A549 (cell line): ENCODE results near the gene SERINC3. TPM values are rescaled to one million over a fixed set of nuclear protein-coding genes. Genes with fewer than 3 reads are reported as not detected.

Experiments
- ATAC-seq, 2 experiments: fragments of 200-7000 bp in 1 of 2; fragments of >200 bp in 1 of 2; cut with Nextera tagmentation in 1 of 2; cut with Tn5 transposase in 1 of 2; 3 replicates each; pipeline versions ENCODE4 v1.8.0 to v1.9.1; 2018 to 2020; ENCODE audit warnings: mild to moderate bottlenecking in 1 of 2, moderate library complexity in 1 of 2
- CTCF ChIA-PET: fragments of 300-600 bp; sonication (Branson Sonifier 250); formaldehyde crosslinking; extraction: SDS; loops from one replicate; lab custom pipeline; 2021; ENCODE audit warnings: antibody characterized with exemption, inconsistent platforms; lab: Yijun Ruan, JAX
- POLR2A ChIA-PET: fragments of 350-600 bp; formaldehyde crosslinking; extraction: SDS; loops from one replicate; lab custom pipeline; 2021; ENCODE audit warnings: antibody characterized with exemption, inconsistent platforms; lab: Yijun Ruan, JAX
- DNase-seq, 2 experiments: peaks; one replicate each; pipeline versions ENCODE4 v3.0.0 to v3.0.0-alpha.2; 2011 to 2016; ENCODE audit warnings: low read depth in 1 of 2, low spot score in 1 of 2
- FAIRE-seq: peaks from 2 replicates; lab custom pipeline; 2011; peaks lifted over from hg19 to GRCh38; lab: Jason Lieb, UNC
- H3K27ac ChIP-seq, 2 experiments: fragments of >200 bp; sonication (Bioruptor Twin); formaldehyde crosslinking; 3 replicates each; pipeline ENCODE4 v1.5.1; 2016 to 2017
- H3K4me1 ChIP-seq: fragments of >200 bp; sonication (Bioruptor Twin); formaldehyde crosslinking; 3 replicates; pipeline ENCODE4 v1.6.1; 2016
- H3K4me2 ChIP-seq: fragments of >200 bp; sonication (Bioruptor Twin); formaldehyde crosslinking; 3 replicates; pipeline ENCODE4 v1.6.1; 2016
- H3K4me3 ChIP-seq: fragments of >200 bp; sonication (Bioruptor Twin); formaldehyde crosslinking; 3 replicates; pipeline ENCODE4 v1.5.1; 2016
- H3K9me3 ChIP-seq: fragments of >200 bp; sonication (Bioruptor Twin); formaldehyde crosslinking; 3 replicates; pipeline ENCODE4 v1.6.1; 2016
- BCL3 ChIP-seq: fragments of >200 bp; sonication (Bioruptor Twin); formaldehyde crosslinking; IDR thresholded peaks from 3 replicates; pipeline ENCODE4 v1.6.1; 2016
- BHLHE40 ChIP-seq: IDR thresholded peaks from 2 replicates; pipeline ENCODE4 v1.6.1; 2012; ENCODE audit warnings: low read depth, low read length, inconsistent platforms
- EHF ChIP-seq: fragments of 250-450 bp; sonication (Bioruptor Pico); IDR thresholded peaks from 2 replicates; pipeline ENCODE4 v1.5.0; 2020; ENCODE audit warnings: mild to moderate bottlenecking
- EP300 ChIP-seq, 2 experiments: fragments of >200 bp; sonication (Bioruptor Twin); formaldehyde crosslinking; IDR thresholded peaks; 2 replicates in 1 of 2; 3 replicates in 1 of 2; pipeline ENCODE4 v1.6.1; 2016 to 2017
- FOSL2 ChIP-seq, 2 experiments: fragments of 450-650 bp in 1 of 2; fragments of >200 bp in 1 of 2; sonication (Bioruptor Twin) in 1 of 2; formaldehyde crosslinking; IDR thresholded peaks; 2 replicates each; pipeline versions ENCODE4 v1.5.0 to v1.6.1; 2016 to 2020; ENCODE audit warnings: mild to moderate bottlenecking in 1 of 2, moderate library complexity in 1 of 2
- FOXS1 ChIP-seq: fragments of 250-450 bp; sonication (Bioruptor Pico); IDR thresholded peaks from 2 replicates; pipeline ENCODE4 v1.5.0; 2020; ENCODE audit warnings: mild to moderate bottlenecking, moderate library complexity
- HEYL ChIP-seq: fragments of 250-450 bp; sonication (Bioruptor Pico); IDR thresholded peaks from 2 replicates; pipeline ENCODE4 v1.8.0; 2021; ENCODE audit warnings: mild to moderate bottlenecking, moderate library complexity
- JUN ChIP-seq, 2 experiments: fragments of >200 bp; sonication (Bioruptor Twin); formaldehyde crosslinking; IDR thresholded peaks; 2 replicates in 1 of 2; 3 replicates in 1 of 2; pipeline ENCODE4 v1.6.1; 2016 to 2017
- MYC ChIP-seq: IDR thresholded peaks from 2 replicates; pipeline ENCODE4 v1.6.1; 2012; ENCODE audit warnings: mild to moderate bottlenecking, inconsistent platforms, low read length, improper control_type of control experiment, borderline replicate concordance
- PHF8 ChIP-seq: fragments of 200-600 bp; sonication (generic); IDR thresholded peaks from 2 replicates; pipeline ENCODE4 v1.6.1; 2016; ENCODE audit warnings: low read depth, mild to moderate bottlenecking, antibody characterized with exemption, moderate library complexity, borderline replicate concordance
- POLR2A ChIP-seq: IDR thresholded peaks from 2 replicates; pipeline ENCODE4 v1.6.1; 2012; ENCODE audit warnings: mild to moderate bottlenecking, low read length
- POLR2AphosphoS2 ChIP-seq: conservative IDR thresholded peaks from 2 replicates; pipeline ENCODE4 v1.6.1; 2012; ENCODE audit warnings: low read length, improper control_type of control experiment, inconsistent platforms
- RAD21 ChIP-seq, 2 experiments: fragments of >200 bp in 1 of 2; sonication (Bioruptor Twin) in 1 of 2; formaldehyde crosslinking in 1 of 2; IDR thresholded peaks in 1 of 2; conservative IDR thresholded peaks in 1 of 2; 2 replicates in 1 of 2; 3 replicates in 1 of 2; pipeline ENCODE4 v1.6.1; 2012 to 2018; ENCODE audit warnings: inconsistent platforms in 1 of 2
- SMC3 ChIP-seq: fragments of >200 bp; sonication (Bioruptor Twin); formaldehyde crosslinking; IDR thresholded peaks from 3 replicates; pipeline ENCODE4 v1.6.1; 2018; ENCODE audit warnings: inconsistent platforms
- SREBF2 ChIP-seq: fragments of 450-650 bp; IDR thresholded peaks from 2 replicates; pipeline ENCODE4 v1.6.1; 2014; ENCODE audit warnings: mild to moderate bottlenecking, moderate library complexity
- TP53 ChIP-seq: fragments of 250-450 bp; sonication (Bioruptor Pico); IDR thresholded peaks from 2 replicates; pipeline ENCODE4 v1.5.0; 2021; ENCODE audit warnings: mild to moderate bottlenecking, moderate library complexity
- ZSCAN20 ChIP-seq: fragments of 250-450 bp; sonication (Bioruptor Pico); IDR thresholded peaks from 2 replicates; pipeline ENCODE4 v1.8.0; 2022; ENCODE audit warnings: mild to moderate bottlenecking, moderate library complexity
- WGBS: methylation state at CpG from one replicate; pipeline ENCODE4 v1.1.6; 2017; ENCODE audit errors: missing lambda C conversion rate; 5-methylcytosine and 5-hydroxymethylcytosine counted together
- polyA plus RNA-seq, 4 experiments: library from polyadenylated mRNA; depleted of rRNA in 3 of 4; stranded (reverse); fragments of >200 nt; fragmentation: RNase III in 1 of 4; extraction: RNeasy Plus Mini Kit Qiagen cat#74134 plus additional on column Dnase treatment in 1 of 4; gene quantifications; 2 replicates in 3 of 4; 3 replicates in 1 of 4; pipeline ENCODE4 v1.2.3, GENCODE V29; 2011 to 2017
- TF ChIP-seq, protein P1 (sequence below): fragments of 200-600 bp; sonication (generic); IDR thresholded peaks from 2 replicates; pipeline ENCODE4 v1.6.1; 2016; ENCODE audit warnings: antibody characterized with exemption, mild to moderate bottlenecking, moderate library complexity

The SERINC3 gene
- polyA plus RNA-seq, 2 of the 4 experiments (the other 2 are of a cell fraction), result 62.9 to 159 TPM

- TF ChIP-seq PHF8, result no peak
- TF ChIP-seq BHLHE40, result no peak
- TF ChIP-seq, all 56 proteins: peak for 0
These were observed 36.6 kb downstream of the SERINC3 start (continued) for GRCh38 chr20:44485078-44485829.

DNA sequence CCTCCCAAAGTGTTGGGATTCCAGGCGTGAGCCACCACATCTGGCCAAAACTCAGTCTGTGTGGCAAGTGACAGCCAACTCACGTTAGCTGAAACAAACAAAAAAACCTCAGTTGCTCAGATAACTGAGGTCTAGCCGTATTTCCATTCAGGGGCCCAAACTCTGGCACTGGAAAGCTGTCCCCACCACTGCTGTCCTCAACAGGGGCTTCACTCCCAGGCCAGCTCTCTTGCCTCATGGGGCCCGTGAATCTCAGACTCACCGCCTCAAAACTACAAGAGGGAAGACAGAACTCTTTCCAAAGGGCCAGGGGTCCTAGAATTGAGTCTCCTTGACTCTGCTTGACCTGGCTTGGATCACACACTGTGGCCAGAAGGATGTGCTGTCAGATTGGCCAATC lies 38.8 kb downstream of the SERINC3 start:
- ChIA-PET CTCF (interaction anchor here (1.7 to 2.3 kb wide), 2 partner anchors 125 to 127 kb away, joined by 7 to 8 read pairs; no protein-coding TSS in a partner anchor), POLR2A (no interaction called here)
- FAIRE-seq, result no peak
- Histone ChIP-seq H3K4me2 (no peak overlapping the region), H3K4me3 (no peak overlapping the region), H3K9me3 (no peaks in the 10 kb centered on the region), H3K27ac (no peak overlapping the region), H3K4me1 (no peaks in the 10 kb centered on the region)
- no peak for ATAC-seq
- TF ChIP-seq TP53 (CRISPR knock-in tag) (no peak), PHF8 (no peak), EP300 (IDR thresholded peaks at IDR 0.05) (no peak), ZSCAN20 (CRISPR knock-in tag) (no peak), JUN (IDR thresholded peaks at IDR 0.05) (no peak), POLR2AphosphoS2 (no peak), SMC3 (no peak), RAD21 (conservative IDR thresholded peaks at IDR 0.05 in 1 of 2, IDR thresholded peaks at IDR 0.05 in 1 of 2) (no peak), FOXS1 (CRISPR knock-in tag) (no peak), MYC (no peak)
- WGBS, result 91% methylated on average over 5 of the region's 5 CpGs
- no peak for DNase-seq

- POLR2A ChIA-PET, result no interaction called here
- Histone ChIP-seq H3K9me3 (no peaks in the 10 kb centered on the region), H3K4me1 (peaks cover 3% of the 10 kb centered on the region; the same call in 2 of the 3 replicates), H3K4me2 (no peak overlapping the region), H3K27ac (no peak overlapping the region), H3K4me3 (no peak overlapping the region)
- CTCF ChIA-PET, result interaction anchor here (2.3 kb wide), 1 partner anchor 127 kb away, joined by 8 read pairs; no protein-coding TSS in a partner anchor
- 90% methylated on average over 6 of the region's 6 CpGs for WGBS
- TF ChIP-seq ZSCAN20 (CRISPR knock-in tag), result no peak
- no peak for TF ChIP-seq HEYL
- TF ChIP-seq FOSL2 (IDR thresholded peaks at IDR 0.05), result no peak
- no peak for TF ChIP-seq FOSL2 (CRISPR knock-in tag; IDR thresholded peaks at IDR 0.05)
- no peak for TF ChIP-seq EHF (CRISPR knock-in tag)
- no peak for ATAC-seq
- no peak for DNase-seq
- no peak for FAIRE-seq
These were observed 40.0 kb downstream of the SERINC3 start for GRCh38 chr20:44481719-44482416.

DNA sequence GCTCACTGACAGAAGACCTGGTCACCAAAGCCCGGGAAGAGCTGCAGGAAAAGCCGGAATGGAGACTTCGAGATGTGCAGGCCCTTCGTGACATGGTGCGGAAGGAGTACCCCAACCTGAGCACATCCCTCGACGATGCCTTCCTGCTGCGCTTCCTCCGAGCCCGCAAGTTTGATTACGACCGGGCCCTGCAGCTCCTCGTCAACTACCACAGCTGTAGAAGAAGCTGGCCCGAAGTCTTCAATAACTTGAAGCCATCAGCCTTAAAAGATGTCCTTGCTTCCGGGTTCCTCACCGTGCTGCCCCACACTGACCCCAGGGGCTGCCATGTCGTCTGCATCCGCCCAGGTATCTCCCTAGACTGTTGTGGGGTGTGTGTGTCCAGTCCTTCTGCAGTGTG lies 41.8 kb downstream of the SERINC3 start:
- H3K4me1 ChIP-seq, result peaks cover 11% of the 10 kb centered on the region; the same call in 2 of the 3 replicates
- FAIRE-seq (no peak), ATAC-seq (no peak), DNase-seq (no peak)
- H3K27ac ChIP-seq, result no peak overlapping the region
- POLR2A ChIA-PET, result no interaction called here
- CTCF ChIA-PET, result interaction anchor here (0.9 to 2.3 kb wide), 7 partner anchors 9 to 263 kb away, joined by 3 to 11 read pairs (median 3); no protein-coding TSS in a partner anchor
- H3K4me3 ChIP-seq, result no peak overlapping the region
- 91% methylated on average over 18 of the region's 18 CpGs for WGBS
- TF ChIP-seq, protein P1, sequence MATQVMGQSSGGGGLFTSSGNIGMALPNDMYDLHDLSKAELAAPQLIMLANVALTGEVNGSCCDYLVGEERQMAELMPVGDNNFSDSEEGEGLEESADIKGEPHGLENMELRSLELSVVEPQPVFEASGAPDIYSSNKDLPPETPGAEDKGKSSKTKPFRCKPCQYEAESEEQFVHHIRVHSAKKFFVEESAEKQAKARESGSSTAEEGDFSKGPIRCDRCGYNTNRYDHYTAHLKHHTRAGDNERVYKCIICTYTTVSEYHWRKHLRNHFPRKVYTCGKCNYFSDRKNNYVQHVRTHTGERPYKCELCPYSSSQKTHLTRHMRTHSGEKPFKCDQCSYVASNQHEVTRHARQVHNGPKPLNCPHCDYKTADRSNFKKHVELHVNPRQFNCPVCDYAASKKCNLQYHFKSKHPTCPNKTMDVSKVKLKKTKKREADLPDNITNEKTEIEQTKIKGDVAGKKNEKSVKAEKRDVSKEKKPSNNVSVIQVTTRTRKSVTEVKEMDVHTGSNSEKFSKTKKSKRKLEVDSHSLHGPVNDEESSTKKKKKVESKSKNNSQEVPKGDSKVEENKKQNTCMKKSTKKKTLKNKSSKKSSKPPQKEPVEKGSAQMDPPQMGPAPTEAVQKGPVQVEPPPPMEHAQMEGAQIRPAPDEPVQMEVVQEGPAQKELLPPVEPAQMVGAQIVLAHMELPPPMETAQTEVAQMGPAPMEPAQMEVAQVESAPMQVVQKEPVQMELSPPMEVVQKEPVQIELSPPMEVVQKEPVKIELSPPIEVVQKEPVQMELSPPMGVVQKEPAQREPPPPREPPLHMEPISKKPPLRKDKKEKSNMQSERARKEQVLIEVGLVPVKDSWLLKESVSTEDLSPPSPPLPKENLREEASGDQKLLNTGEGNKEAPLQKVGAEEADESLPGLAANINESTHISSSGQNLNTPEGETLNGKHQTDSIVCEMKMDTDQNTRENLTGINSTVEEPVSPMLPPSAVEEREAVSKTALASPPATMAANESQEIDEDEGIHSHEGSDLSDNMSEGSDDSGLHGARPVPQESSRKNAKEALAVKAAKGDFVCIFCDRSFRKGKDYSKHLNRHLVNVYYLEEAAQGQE, result no peak
- TF ChIP-seq BCL3 (no peak), POLR2A (no peak), SREBF2 (no peak), EP300 (IDR thresholded peaks at IDR 0.05) (no peak)
- H3K4me2 ChIP-seq, result no peak overlapping the region
- H3K9me3 ChIP-seq, result no peaks in the 10 kb centered on the region
